NCI-H510A (cell line): ENCODE results near the gene LPP.

Source experiments
- DNase-seq: peaks from one replicate; lab custom pipeline; 2025; lab: John Stamatoyannopoulos, UW

LPP gene

GRCh38 chr3:188792793-188793192, 638.8 kb downstream of the LPP start:
- DNase-seq, result no peak

GRCh38 chr3:188796122-188796631, 642.2 kb downstream of the LPP start:
- DNase-seq, result no peak

- no peak for DNase-seq
Observed at GRCh38 chr3:188797045-188797444, 643.1 kb downstream of the LPP start.

GRCh38 chr3:188798556-188799145, 644.7 kb downstream of the LPP start:
- no peak for DNase-seq

- DNase-seq, result no peak
Observed at GRCh38 chr3:188801393-188801792, 647.4 kb downstream of the LPP start.

- DNase-seq, result no peak
Observed at GRCh38 chr3:188802645-188803044, 648.7 kb downstream of the LPP start.

GRCh38 chr3:188807006-188807405, 653.0 kb downstream of the LPP start:
- DNase-seq, result no peak

- no peak for DNase-seq
Observed at GRCh38 chr3:188812198-188812597, 658.2 kb downstream of the LPP start.

- no peak for DNase-seq
Observed at GRCh38 chr3:188814581-188814980, 660.6 kb downstream of the LPP start.

- DNase-seq, result no peak
Observed at GRCh38 chr3:188817103-188817934, 663.4 kb downstream of the LPP start.

GRCh38 chr3:188817935-188818269, 663.9 kb downstream of the LPP start:
- DNase-seq, result no peak

- DNase-seq, result no peak
Observed at GRCh38 chr3:188818282-188818681, 664.3 kb downstream of the LPP start.

- no peak for DNase-seq
Observed at GRCh38 chr3:188819939-188820338, 666.0 kb downstream of the LPP start.

- no peak for DNase-seq
Observed at GRCh38 chr3:188822004-188822403, 668.0 kb downstream of the LPP start.

GRCh38 chr3:188822411-188822810, 668.5 kb downstream of the LPP start:
- no peak for DNase-seq

- no peak for DNase-seq
Observed at GRCh38 chr3:188824566-188824965, 670.6 kb downstream of the LPP start.

- no peak for DNase-seq
Observed at GRCh38 chr3:188825901-188826300, 671.9 kb downstream of the LPP start.

GRCh38 chr3:188826574-188826973, 672.6 kb downstream of the LPP start:
- DNase-seq, result no peak

GRCh38 chr3:188827103-188827502, 673.1 kb downstream of the LPP start:
- DNase-seq, result no peak

- DNase-seq, result no peak
Observed at GRCh38 chr3:188827576-188827975, 673.6 kb downstream of the LPP start.

GRCh38 chr3:188829130-188829529, 675.2 kb downstream of the LPP start:
- no peak for DNase-seq

GRCh38 chr3:188829576-188829975, 675.6 kb downstream of the LPP start:
- no peak for DNase-seq

GRCh38 chr3:188830893-188831292, 676.9 kb downstream of the LPP start:
- no peak for DNase-seq

- no peak for DNase-seq
Observed at GRCh38 chr3:188832146-188832545, 678.2 kb downstream of the LPP start.
